MCF 10A (cell line): ENCODE data around the gene MANEA. TPM values are rescaled to one million over a fixed set of nuclear protein-coding genes. Genes with fewer than 3 reads are reported as not detected.

Experiments
- BruUV-seq: library from RNA; stranded (reverse); fragments of 400-500 nt; replicated peaks from 2 replicates; lab custom pipeline; 2021; lab: Mats Ljungman, UMichigan
- CTCF ChIA-PET: fragments of 300-600 bp; sonication (Branson Sonifier 250); formaldehyde crosslinking; extraction: SDS; loops from one replicate; lab custom pipeline; 2021; ENCODE audit warnings: antibody characterized with exemption, inconsistent platforms; lab: Yijun Ruan, JAX
- POLR2A ChIA-PET: fragments of 300-600, 350-650 bp; sonication (Branson Sonifier 250); formaldehyde crosslinking; extraction: SDS; loops from one replicate; lab custom pipeline; 2020; ENCODE audit warnings: antibody characterized with exemption, inconsistent platforms; lab: Yijun Ruan, JAX
- DNase-seq: peaks from one replicate; pipeline ENCODE4 v3.0.0-alpha.2; 2018; ENCODE audit not compliant: unreplicated experiment
- H3K27ac Mint-ChIP-seq: one replicate; pipeline ENCODE4 v1.8.0; 2022; ENCODE audit warnings: mild to moderate bottlenecking, low read depth, mixed read lengths; ENCODE audit not compliant: unreplicated experiment
- H3K27me3 Mint-ChIP-seq: one replicate; pipeline ENCODE4 v1.8.0; 2022; ENCODE audit warnings: mixed read lengths; ENCODE audit not compliant: insufficient read depth, unreplicated experiment
- H3K36me3 Mint-ChIP-seq: one replicate; pipeline ENCODE4 v1.8.0; 2022; ENCODE audit warnings: mild to moderate bottlenecking, moderate library complexity, mixed read lengths; ENCODE audit not compliant: insufficient read depth, unreplicated experiment
- H3K4me1 Mint-ChIP-seq: one replicate; pipeline ENCODE4 v1.8.0; 2022; ENCODE audit warnings: mixed read lengths; ENCODE audit not compliant: insufficient read depth, unreplicated experiment
- H3K4me3 Mint-ChIP-seq: one replicate; pipeline ENCODE4 v1.8.0; 2022; ENCODE audit warnings: mild to moderate bottlenecking, moderate library complexity, mixed read lengths; ENCODE audit not compliant: unreplicated experiment
- H3K9me3 Mint-ChIP-seq: one replicate; pipeline ENCODE4 v1.8.0; 2022; ENCODE audit warnings: mixed read lengths; ENCODE audit not compliant: unreplicated experiment
- intact Hi-C: fragments of 100-400 bp; cut with micrococcal nuclease; formaldehyde crosslinking; loops from 2 replicates; pipeline ENCODE4 v1.14.1; 2022
- total RNA-seq: library from RNA; stranded (reverse); gene quantifications from 2 replicates; pipeline ENCODE4 v1.2.3, GENCODE V29; 2022
- TF ChIP-seq, protein P1 (sequence below): fragments of 200-600 bp; IDR thresholded peaks from one replicate; pipeline ENCODE4 v1.8.0; 2022; ENCODE audit warnings: antibody characterized with exemption, mild to moderate bottlenecking; ENCODE audit not compliant: unreplicated experiment

The MANEA gene
- total RNA-seq, 1 experiment from 2014 or later: 4.6 TPM

DNA sequence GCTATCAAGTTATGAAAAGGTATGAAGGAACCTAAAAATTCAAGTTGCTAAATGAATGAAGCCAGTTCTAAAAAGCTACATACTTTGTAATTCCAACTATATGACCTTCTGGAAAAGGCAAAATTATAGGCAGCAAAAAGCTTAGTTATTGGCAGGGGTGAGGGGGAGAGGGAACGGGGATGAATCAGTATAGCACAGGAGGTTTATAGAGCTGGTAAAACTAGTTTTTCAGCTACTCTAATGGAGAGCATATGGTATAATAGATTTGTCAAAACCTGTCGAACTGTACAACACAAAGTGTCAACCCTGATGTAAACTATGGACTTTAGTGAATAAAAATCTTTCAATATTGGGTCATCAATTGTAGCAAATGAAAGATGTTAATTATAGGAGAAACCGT is 18.7 kb downstream of the MANEA start:
- DNase-seq: no peak
- no TSS peak for BruUV-seq
- CTCF ChIA-PET: interaction anchor here (0.6 kb wide), 1 partner anchor 9 kb away, joined by 3 read pairs; no protein-coding TSS in a partner anchor
- Mint-ChIP-seq H3K36me3 (peaks cover 8% of the 10 kb centered on the region), H3K4me1 (peaks cover 5% of the 10 kb centered on the region), H3K27me3 (no peaks in the 10 kb centered on the region), H3K27ac (no peak overlapping the region), H3K9me3 (no peaks in the 10 kb centered on the region), H3K4me3 (no peak overlapping the region)
- POLR2A ChIA-PET: interaction anchor here (1.6 kb wide), 1 partner anchor 19 kb away, joined by 3 read pairs; the partner anchor contains the start of gene MANEA
- intact Hi-C loops: no loop called here
- TF ChIP-seq, protein P1, sequence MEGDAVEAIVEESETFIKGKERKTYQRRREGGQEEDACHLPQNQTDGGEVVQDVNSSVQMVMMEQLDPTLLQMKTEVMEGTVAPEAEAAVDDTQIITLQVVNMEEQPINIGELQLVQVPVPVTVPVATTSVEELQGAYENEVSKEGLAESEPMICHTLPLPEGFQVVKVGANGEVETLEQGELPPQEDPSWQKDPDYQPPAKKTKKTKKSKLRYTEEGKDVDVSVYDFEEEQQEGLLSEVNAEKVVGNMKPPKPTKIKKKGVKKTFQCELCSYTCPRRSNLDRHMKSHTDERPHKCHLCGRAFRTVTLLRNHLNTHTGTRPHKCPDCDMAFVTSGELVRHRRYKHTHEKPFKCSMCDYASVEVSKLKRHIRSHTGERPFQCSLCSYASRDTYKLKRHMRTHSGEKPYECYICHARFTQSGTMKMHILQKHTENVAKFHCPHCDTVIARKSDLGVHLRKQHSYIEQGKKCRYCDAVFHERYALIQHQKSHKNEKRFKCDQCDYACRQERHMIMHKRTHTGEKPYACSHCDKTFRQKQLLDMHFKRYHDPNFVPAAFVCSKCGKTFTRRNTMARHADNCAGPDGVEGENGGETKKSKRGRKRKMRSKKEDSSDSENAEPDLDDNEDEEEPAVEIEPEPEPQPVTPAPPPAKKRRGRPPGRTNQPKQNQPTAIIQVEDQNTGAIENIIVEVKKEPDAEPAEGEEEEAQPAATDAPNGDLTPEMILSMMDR: no peak

DNA sequence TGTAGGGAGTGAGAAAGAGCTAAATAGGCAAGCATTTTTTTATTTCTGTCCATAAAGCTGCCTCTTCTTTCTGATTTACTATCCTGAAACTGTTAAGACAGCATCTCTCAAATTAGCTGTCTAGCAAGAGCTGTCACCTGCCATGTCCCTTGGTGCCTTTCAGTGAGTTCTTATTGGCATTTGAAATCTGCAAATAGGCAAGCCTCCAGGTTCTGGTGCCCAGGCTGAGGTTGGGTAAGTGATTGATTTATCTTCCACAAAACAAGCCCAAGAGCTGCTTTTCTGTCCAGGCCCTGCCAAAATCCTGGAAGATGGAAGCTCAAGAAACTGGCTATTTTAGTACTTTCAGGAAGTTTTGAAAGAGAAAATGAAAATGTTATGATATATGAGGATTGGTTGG is 22.4 kb downstream of the MANEA start:
- Mint-ChIP-seq H3K4me3 (no peak overlapping the region), H3K27ac (no peak overlapping the region), H3K27me3 (no peaks in the 10 kb centered on the region), H3K9me3 (no peaks in the 10 kb centered on the region), H3K36me3 (peaks cover 8% of the 10 kb centered on the region), H3K4me1 (no peaks in the 10 kb centered on the region)
- intact Hi-C loops: no loop called here
- TF ChIP-seq, protein P1: no peak
- POLR2A ChIA-PET: interaction anchor here (0.9 kb wide), 1 partner anchor 17 kb away, joined by 3 read pairs; no protein-coding TSS in a partner anchor
- DNase-seq: no peak
- CTCF ChIA-PET: interaction anchor here (0.6 kb wide), 1 partner anchor 33 kb away, joined by 3 read pairs; no protein-coding TSS in a partner anchor
- no TSS peak for BruUV-seq

DNA sequence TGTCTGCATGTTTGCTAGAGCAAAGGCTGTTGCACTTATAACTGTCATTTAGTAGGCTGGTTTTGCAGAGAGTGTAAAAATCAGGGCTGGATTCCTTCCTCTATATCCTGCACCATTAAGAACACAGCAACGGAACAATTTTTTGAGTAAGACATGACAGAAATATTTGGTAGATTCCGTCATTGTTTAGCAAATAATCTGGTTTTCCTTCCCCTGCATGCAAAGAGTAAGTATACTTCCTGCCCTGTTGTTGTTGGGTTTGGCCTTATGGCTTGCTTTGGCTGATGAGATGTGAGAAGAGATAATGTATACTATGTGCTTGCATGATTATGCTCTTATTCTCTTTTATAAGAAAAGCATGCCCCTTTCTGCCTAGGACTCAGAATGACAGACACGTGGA is 23.8 kb downstream of the MANEA start:
- ChIA-PET CTCF (no interaction called here), POLR2A (no interaction called here)
- H3K9me3 Mint-ChIP-seq: no peaks in the 10 kb centered on the region
- no peak overlapping the region for H3K27ac Mint-ChIP-seq
- DNase-seq: no peak
- H3K36me3 Mint-ChIP-seq: peaks cover 15% of the 10 kb centered on the region
- no TSS peak for BruUV-seq
- intact Hi-C loops: no loop called here
- TF ChIP-seq, protein P1: no peak
- H3K4me3 Mint-ChIP-seq: no peak overlapping the region
- no peaks in the 10 kb centered on the region for H3K4me1 Mint-ChIP-seq
- no peaks in the 10 kb centered on the region for H3K27me3 Mint-ChIP-seq

DNA sequence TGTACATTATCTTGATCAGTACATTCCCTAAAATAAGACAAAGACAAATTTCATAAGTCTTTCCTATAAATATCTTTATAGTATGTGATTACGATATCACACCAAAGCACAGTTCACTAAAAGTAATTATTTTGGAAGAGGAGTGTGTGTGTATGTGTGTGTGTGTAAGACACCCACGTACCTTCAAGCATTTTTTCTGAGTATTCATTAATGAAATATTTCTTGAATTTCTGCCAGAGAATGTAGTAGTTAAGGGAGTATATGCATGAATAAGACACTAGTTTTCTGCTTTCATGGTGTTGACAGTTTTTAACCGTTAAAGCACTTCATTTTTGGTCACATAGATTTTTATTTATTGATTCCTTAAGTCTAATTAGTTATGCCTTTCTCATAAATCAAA is 36.8 kb downstream of the MANEA start:
- ChIA-PET POLR2A (no interaction called here), CTCF (no interaction called here)
- BruUV-seq: no TSS peak
- intact Hi-C loops: no loop called here
- no peak overlapping the region for H3K27ac Mint-ChIP-seq
- H3K36me3 Mint-ChIP-seq: no peaks in the 10 kb centered on the region
- peaks cover 14% of the 10 kb centered on the region for H3K27me3 Mint-ChIP-seq
- TF ChIP-seq, protein P1: no peak
- no peaks in the 10 kb centered on the region for H3K9me3 Mint-ChIP-seq
- DNase-seq: no peak
- H3K4me1 Mint-ChIP-seq: no peaks in the 10 kb centered on the region
- H3K4me3 Mint-ChIP-seq: no peak overlapping the region
